Right ventricle myocardium inferior (tissue), 1 donor: ENCODE measurements around the gene TWIST2. TPM values are rescaled to one million over a fixed set of nuclear protein-coding genes. Genes with fewer than 3 reads are reported as not detected.
A peak's percentile ranks its signal among the peaks of the same experiment; 100 is the strongest.

ENCODE experiments used
- ATAC-seq: fragments of 200-7000 bp; cut with Tn5 transposase; one replicate; pipeline ENCODE4 v1.9.1; 2020; ENCODE audit warnings: mild to moderate bottlenecking, moderate library complexity
- DNase-seq: peaks from one replicate; pipeline ENCODE4 v3.0.0; 2021; ENCODE audit errors: missing footprints
- intact Hi-C: fragments of 100-400 bp; cut with DNase I; formaldehyde crosslinking; loops from one replicate; pipeline ENCODE4 v1.11.0; 2022
- total RNA-seq: library from RNA; stranded (reverse); fragmentation: NEBNext Ultra II Directional; extraction: Animal tissue kit (Norgen Biotek cat#: 25700); gene quantifications from one replicate; pipeline ENCODE4 v1.2.1, GENCODE V29; 2021
- donor health status: DM: no; HTN: yes; CAD: no; lungs with severe emphysema.

Gene TWIST2
- total RNA-seq, 1 donor from 2014 or later = 2.6 TPM

DNA sequence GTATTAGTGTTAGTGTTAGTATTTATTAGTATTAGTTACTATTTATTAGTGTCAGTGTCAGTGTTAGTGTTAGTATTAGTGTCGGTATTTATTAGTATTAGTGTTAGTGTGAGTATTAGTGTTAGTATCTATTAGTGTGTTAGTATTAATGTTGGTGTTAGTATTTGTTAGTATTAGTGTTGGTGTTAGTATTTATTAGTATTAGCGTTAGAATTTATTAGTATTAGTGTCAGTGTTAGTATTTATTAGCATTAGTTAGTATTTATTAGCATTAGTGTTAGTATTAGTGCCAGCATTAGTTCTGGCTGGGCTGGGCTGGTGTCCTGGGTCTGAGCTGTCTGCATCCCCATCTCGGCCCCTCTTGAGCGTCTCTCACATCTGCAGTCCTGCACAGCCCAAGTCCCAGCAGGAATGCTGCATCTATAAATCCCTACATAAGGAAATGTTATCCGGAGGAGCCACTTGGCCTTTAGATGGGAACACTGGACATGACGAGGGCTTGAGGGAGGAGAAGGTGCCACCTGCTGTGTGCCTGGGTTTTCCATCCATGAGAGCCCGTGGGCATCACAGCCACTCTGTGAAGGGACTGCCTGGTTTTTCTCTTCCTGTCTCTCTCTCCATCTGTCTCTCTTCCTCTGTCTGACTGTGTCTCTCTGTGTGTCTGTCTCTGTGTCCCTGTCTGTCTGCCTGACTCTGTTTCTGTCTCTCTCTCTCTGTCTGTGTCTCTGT is 33.6 kb downstream of the TWIST2 start:
- intact Hi-C loops = no loop called here
- no peak for ATAC-seq
- DNase-seq = no peak

DNA sequence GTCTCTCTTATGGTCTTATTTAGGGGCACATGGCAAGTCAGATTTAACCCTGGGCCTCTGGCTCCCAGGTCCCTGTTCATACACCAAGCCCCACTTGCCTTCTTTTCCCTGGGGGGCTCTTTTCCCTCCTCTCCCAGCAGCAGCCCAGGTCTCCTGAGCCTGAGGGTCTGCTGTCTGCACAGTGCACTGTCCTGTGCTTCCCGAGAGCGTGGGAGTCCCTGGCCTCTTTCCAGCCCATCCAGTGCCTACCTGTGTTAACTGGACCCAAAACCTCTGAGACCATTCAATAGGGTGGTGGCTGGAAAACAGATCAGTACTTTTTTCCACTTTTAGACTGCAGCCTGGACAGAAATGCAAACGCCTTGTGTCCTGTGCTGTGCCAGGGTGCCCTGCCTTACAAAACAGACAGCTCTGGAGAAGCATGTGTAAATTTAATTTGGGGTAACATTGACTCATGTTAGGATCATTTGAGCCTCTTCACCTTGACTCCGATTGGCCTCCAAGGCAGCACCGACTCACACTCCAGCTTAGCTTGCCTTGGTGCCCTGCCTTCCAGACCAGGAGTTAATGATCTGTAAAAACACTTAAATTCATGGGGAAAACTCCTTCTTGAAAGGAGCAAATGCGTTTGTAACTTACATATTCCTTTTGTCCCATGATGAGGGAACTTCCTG is 34.3 kb downstream of the TWIST2 start:
- ATAC-seq (no peak), DNase-seq (no peak)
- intact Hi-C loops = no loop called here

DNA sequence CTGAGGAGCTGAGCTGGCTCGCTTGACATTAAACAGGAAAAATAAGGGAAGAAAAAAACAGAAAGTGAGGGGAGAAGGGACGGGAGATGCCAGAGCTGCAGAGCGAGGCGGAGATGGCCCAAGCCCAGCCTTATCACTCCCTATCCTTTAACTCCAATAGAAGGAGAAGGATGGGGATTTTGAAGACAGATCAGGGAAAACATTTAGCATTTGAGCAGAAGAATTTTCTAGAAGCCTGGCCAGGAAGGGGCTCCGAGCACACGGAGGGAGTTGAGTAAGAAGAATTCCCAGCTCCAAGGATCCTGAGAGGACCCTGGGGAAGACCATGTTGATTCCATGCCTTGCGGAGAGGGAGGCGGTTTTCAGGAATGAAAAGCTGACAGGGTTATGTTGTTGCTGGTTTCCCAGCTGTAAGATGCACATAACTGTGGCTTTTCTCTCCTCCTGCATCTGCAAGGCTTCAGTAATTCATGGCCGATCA is 35.6 kb downstream of the TWIST2 start:
- peak; percentile 46 for ATAC-seq
- no peak for DNase-seq
- intact Hi-C loops = no loop called here

DNA sequence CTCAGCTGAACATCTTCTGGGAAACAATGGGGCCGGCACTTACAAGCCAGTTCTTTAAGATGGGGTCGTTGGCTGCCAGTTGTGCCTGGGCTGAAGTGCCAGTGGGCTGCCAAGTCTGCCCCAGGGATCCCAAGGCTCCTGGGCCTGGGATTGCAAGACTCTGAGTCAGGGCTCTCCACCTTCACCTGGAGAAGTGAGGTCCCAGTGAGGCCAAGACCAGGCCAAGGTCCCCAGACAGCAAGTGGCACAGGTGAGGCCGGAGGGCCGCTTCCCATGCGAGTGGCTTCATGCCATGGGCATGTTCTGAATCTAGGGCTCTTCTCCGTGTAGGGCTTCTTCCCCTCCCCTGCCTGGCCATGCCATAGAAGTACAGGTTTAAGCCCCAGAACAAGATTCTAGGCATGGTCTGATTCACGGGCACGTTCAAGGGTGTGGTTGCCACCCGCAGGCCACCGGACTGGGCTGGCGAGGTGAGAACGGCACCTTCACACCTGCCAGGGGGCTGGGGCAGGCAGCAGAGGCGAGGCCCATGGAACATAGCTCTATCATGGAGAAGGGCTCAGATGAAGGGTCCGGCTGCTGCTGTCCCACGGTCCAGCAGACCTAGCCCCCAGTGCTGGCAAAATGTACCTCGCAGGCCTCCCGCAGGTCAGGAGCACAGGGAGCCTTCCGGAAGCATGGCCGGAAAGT is 36.4 kb downstream of the TWIST2 start:
- ATAC-seq (no peak), DNase-seq (no peak)
- intact Hi-C loops = no loop called here

DNA sequence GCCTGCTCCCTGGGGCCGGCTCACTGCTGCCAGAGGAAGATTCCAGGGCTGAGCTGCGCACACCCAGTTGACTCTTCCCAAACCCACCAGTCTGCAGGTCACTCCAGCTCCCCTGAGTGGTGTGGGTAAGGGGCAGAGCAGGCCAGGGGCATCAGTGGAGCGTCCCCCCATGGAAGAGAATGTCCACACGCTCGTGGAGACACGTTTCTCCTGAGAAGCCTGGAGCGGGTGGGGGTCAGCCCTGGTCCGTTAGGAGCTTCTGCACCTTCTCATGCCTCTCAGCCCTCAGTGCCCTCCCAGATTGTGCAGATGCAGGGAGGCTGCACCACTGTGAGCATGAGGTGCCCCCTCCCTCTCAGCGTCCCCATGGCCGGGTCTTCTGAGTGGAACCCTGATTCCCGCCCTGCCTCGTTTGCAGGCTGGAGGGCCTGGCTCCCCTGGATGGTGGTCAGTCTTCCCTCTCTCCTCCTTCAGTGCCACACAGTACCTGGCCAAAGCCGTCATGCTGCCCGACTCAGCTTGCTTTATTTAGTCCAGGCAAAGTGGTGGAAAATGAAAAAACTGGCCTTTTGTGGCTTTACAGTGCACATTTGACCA is 37.0 kb downstream of the TWIST2 start:
- intact Hi-C loops = no loop called here
- ATAC-seq (no peak), DNase-seq (no peak)

DNA sequence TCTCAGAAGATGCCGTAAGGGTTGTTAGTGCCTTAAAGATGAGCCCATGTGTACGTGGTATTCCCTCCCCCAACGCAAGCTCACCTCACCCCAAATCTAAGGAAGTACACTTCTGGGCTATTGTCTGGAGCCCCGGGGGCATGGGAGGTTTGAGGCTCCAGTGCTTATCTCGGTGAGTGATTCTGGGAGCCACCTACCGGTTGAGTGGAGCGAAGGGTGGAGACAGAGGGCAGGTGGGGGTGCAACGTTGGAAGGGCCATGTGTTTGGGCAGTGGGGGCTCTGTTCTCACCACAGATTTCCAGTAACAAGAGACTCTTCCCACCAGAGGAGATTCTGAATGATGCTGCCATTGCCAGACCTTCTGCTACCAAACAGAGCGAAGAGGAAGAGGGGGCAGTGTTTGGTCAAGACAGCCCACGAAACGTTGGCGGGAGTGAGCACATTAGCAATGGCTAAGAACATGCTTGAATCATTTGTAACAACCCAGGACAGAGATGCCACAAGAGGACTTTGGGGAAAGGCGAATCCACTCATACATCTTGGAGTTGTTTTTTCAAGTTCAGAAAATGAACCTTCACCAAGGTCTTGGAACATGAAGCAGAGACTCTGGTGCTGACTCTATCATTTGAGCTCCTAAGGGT is 38.7 kb downstream of the TWIST2 start:
- intact Hi-C loops = no loop called here
- no peak for ATAC-seq
- DNase-seq = no peak

DNA sequence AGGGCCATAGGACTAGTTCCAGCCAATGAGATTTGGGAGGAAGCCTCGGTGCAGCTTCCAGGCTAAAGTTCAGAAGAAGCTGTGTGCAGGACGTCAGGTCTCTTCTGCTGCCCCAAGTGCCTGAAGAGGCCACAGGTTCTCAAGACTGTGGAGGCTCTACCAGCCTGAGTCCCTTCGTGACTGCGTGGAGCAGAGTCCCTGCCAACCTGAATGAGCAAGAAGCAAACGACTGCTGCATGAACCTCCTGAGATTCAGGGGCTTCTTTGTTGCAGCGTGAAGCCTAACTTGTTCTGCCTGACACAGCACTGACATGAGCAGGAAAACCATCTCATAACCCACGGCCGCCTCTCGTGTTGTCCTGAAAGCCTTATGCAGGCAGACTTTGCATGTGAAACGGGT is 39.7 kb downstream of the TWIST2 start:
- no peak for DNase-seq
- no peak for ATAC-seq
- intact Hi-C loops = no loop called here

DNA sequence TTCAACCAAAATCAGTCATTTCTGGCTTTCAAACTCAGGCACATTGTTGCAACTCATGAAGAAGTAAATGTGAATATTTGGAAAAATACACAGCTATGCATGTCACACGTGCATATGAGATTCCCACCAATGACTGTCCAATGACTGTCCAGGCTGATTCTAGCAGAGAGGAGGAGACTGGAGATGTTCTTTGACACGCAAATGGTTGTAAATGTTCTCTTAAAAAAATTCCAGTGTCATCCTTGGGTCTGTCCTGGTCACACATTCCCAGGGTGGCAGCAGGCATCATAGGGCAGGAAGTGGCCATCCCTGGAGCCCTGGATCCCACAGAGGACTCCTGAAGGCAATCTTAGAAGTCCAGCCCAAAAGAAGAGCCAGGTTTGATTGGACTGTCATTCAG is 40.9 kb downstream of the TWIST2 start:
- ATAC-seq (no peak), DNase-seq (no peak)
- intact Hi-C loops = no loop called here

DNA sequence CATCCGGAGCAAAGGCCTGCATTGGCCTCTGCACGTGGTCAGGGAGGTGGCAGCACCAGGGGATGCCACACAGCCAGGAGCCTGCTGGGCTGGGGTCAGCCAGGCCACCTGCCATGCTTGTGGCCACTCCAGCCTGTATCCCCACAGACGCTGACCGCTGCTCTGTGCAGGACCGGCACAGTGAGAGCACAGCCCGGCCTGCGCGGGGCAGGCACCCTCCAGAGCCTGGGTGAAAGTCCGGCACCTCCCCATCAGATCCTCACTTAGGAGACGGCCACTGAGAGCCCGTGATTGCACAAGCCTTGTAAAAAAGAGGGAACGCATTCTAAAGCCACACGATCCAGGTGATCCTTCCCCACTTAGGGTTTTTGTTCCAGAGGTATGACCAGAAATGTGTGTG is 42.2 kb downstream of the TWIST2 start:
- no peak for DNase-seq
- intact Hi-C loops = no loop called here
- ATAC-seq = no peak

DNA sequence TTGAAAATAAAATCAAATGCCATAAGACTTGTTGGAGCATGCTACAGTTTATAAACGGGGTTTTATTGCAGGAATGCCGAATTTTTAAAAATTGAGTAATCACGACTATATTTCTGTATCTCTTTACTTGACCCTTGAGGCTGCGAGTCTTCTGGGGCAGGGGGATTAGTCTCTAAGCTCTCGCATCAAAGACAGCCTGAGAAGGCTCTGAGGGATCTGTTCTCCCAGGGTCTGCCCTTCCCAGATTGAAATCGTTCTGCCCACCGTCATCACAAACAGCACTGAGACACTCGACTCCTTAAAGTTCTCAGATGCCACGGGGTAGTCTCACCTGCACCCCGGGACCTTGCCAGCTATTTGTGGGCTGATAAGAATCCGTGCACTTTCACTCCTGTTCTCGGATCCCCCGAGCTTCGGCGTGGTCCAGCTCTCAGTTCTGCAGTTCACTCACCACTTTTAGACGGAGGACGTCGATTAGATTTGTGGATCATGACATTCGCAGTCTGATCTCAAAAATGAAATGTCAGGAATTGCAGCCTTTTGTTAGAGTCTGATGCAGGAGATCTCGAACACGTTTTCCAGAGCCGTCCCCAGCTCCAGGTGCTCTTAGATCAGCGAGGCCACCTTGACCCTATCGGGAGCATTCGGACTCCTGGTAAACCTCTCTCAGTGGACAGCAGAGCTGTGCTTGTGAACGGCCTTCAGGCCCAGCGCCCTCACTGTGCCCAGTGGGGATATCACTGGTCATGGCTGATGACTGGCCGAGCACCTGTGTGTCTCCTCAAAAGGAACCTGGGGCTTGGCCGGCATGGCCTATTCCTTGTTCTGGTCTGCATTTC is 43.0 kb downstream of the TWIST2 start:
- no peak for ATAC-seq
- DNase-seq = no peak
- intact Hi-C loops = no loop called here

DNA sequence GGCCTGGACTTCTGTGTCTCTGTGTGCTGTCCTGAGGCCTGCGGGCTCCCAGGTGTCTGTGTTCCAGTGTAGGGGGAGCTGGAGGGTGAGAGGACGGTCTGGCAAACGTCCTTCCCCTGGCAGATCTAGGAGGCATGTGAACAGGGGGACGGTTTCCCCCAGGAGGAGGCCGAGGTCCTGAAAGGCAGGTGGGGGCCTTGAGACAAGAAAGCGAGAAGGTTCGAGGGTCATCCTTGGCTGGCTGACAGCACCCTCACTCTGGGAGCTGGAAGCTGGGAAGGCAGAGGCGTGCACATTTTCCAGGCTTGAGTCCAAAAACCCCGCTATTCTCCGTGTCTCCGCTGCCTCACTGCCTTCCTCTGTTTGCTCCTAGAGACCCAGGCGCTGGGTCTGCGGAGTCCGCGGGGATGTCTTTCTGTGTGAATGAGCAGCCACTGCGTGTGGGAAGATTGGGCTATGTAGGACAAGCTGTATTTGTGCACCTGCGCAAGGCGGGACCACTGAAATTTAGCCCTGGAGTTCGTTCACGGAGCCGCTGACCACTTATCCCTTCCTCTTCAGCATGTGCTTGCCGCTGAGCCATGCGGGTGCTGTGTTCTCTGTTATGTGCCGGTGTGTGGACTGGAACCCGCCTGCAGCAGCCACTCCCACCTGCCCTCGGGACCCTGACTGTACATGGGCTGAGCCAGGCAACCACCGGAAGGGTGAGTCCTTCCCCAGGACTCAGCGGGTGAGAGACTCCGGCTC is 43.7 kb downstream of the TWIST2 start:
- no peak for ATAC-seq
- intact Hi-C loops = no loop called here
- no peak for DNase-seq

DNA sequence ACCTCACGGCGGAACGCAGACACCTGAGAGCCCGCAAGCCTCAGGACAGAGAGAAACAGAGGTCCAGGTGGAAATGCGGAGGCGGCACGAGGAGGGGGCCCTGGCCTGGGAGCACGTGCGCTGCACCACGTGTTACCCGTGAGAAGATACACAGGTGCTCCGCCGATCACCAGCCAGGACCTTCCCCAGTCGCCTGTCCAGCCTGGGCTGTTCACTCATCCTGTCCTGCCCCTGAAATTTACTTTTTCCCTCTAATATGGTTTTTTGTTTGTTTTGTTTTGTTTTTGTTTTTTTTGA is 44.3 kb downstream of the TWIST2 start:
- intact Hi-C loops = no loop called here
- ATAC-seq = no peak
- DNase-seq = no peak

DNA sequence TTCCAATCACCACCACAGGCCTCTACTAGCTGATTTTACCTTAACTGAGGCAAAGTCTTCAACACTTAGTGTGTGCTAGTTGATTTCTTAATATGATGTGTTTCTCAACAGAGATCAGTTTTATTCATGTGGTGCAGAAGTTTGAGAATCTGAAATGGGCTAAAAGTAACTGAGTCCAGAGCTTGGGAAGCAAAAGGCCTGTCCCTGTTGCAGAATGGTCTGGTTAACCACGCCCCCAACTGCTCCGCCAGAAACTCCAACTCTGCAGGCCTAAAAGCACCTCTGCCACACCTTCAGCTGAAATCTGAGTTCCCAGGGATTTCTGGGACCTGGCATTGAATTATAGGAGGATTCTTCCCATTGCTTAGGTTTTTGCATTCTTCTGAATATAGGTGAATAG is 44.9 kb downstream of the TWIST2 start:
- DNase-seq (no peak), ATAC-seq (no peak)
- intact Hi-C loops = no loop called here

DNA sequence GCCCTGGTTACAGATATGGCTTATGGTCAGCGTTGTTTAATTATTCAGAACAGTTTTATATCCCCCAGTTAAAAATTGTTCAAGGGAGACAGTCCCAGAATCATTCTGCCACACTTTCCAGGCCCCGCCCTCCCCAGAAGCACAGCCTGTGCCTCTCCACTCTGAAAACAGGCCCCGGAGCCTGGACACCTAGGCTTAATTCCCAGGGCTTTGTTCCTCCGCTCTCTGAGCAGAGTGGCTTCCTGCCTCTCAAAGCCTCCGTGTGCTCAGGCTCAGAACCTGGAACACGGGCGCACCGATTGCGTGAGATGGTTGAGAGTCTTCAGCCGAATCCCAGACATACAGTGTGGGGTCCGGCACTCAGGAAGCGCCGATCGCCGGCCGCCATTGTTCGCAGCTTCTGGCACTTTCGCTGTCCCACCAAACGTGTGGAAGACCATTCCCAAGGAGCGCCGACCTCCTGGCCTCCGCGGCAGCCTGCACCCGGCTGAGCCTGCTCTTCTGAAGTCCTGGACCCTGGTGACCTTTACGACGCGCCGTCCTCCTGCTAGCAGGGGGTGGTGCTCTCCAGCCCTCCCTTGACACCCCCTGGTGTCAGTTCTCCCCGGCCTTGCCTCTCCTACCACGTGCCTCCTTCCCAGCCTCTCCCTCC is 45.6 kb downstream of the TWIST2 start:
- ATAC-seq = no peak
- no peak for DNase-seq
- intact Hi-C loops = no loop called here

DNA sequence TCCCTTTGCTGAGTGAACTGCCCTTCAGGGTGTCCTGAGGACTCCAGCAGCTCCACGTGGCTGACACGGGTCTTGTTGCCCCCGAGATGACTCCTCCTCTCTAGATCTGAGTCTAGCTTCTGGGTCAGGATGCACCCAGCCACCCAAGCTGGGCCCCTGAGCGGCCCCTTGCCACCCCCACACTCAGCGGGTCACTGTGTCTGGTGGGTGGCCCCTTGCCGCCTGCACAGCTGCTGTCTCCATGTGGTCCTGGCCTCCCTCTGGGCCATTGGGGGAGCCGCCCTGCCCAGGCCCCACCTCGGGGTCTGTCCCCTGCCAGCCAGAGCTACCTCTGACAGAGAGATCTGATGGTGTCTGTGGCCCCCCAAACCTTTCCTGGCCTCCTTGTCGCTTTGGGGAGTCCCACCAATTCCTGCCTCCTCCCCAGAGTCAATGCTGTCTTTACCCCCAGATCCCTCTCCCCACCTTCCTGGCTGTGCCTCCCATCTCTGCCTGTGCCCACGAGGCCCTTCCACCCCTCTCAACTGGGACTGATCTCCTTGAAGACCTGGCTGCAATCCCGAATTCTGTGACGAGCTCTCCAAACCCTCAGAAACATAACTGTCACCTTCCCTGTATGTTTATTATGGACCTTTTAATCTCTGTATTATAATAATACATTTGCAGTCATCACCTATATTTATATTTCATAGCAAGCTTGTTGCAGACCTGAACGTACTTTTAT is 46.5 kb downstream of the TWIST2 start:
- intact Hi-C loops = no loop called here
- no peak for ATAC-seq
- DNase-seq = no peak

DNA sequence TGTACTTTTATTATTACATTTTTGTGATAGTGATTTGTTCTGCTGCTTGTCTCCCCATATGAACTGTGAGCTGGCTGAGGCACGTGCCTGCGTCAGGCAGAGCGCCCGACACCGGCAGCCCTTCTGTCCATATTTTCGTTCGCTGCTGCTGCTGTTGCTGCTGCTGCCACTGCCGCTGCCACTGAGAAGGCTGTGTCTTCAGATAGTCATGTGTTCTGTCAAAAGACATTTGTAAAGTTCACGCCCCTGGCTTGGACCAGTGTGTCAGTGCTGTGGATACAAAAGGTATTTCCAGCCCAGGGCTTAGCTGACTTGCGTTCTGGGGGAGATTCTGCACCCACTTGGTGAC is 47.0 kb downstream of the TWIST2 start:
- intact Hi-C loops = no loop called here
- ATAC-seq (no peak), DNase-seq (no peak)

DNA sequence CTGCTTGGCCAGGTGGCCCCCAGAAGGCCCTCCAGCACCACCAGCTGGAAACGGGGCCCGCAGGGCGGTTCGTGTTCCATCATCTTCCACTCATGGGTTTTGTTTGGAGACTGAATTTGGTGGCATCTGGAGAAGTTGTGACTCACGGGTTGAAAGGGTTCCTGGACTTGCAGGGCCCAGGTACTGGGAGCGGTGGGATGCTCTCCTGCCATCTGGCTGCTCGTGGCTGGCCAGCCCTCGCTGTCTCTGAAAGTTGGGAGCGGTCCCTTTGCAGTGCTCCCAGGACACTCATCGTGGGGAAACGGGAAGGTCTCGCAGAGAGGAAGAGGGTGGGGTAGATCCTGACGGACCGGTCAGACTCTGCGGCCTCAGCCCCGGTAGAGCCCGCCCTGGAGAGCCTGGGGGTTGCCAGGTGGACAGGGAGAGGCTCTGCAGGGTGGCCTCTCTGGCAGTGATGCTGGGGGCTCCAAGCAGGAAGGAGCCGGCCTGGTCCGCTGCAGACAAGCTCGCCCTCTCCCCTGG is 47.5 kb downstream of the TWIST2 start:
- ATAC-seq (no peak), DNase-seq (no peak)
- intact Hi-C loops = no loop called here
